GM18502 (cell line): Measurements from ENCODE around the gene PARP16.

Source experiments
- ATAC-seq: cut with Tn5 transposase; IDR thresholded peaks from one replicate; pipeline ENCODE4 v1.9.1; 2021; ENCODE audit warnings: mild to moderate bottlenecking; ENCODE audit not compliant: unreplicated experiment, poor library complexity

Gene PARP16

DNA sequence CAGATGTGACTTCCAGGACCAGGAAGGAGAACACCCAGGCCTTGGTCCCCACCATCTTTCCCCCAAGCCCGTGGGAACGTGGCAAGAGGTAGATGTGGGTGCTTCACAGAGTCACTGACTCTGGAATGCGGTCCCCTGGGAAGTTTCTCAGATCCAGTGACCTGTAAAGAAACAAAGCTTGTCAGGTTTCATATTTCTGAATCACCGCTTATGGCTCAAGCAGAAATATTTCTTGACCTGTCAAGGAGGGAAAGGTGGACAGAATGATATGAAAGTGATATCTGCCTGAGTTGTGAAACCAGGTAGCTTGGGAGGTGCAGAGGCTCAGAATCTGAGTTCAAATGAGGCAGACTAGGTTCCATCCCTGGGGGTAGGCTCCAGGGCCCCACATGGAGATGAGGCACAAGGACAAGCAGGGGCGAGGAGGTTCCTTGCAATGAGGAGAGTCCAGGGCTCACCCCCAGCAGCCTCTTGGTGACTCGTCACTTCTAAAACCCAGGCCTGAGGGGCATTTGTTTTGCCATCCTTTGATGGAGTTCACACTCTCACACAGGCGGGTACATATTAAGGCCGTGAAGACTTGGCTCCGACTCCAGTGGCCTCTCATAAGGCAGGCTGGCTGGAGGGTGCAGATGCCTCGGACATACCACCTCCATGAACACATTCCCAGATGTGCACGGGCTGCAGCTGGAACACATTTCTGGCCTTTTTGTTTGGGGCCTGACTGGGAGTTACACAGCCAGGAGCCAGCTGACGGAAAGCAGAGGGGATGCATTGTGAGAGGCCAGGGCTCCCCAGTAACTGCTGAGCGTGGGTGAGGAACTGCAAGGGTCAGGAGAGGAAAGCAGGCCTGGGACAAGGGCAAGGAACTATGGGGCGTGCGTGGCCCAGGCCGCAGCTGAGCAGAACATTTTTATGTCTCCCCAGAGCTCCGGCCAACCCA, 76.7 kb downstream of the PARP16 start:
- ATAC-seq, result no peak

DNA sequence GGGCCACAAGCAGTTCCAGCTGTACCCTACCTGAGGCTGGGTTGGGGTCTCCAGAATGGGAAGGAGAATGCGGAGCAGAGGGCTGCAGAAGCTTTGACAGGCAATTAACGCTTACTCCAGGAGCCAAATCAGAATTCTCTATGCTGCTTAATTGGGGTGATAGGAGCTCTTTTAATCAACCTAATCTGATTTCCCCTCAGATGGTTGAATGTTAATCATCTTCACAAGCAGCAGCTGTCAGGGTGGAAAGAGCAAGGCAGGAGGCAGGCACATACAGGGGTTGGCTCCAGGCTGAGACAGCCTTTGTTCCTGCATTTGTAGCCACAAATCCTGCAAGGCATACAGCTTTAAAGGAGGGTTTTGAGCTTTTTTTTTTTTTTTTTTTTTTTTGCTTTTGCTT, 78.0 kb downstream of the PARP16 start:
- ATAC-seq, result no peak
